ENCODE data around the gene SPAG17. TPM values are rescaled to one million over a fixed set of nuclear protein-coding genes. Genes with fewer than 3 reads are reported as not detected.

Gene SPAG17
- total RNA-seq, 4 donors from 2014 or later: not detected

DNA sequence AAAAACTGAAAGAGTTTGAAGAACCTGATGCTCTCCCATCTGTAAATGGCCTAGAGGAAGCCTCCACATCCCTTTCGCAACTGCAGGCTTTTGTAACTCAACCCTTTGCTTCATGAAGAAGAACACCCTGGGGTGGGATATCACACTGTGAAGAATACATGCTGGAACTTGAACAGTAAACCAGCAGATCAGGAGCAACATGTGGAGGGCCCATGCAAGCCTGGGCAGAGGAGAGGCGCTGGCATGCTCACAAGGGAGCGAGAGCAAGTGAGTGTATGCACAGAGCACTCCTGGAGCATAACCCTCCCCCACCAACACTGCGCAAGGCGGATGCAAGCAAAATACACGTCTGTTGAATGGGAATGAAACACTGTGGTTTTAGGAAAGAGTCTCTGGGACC, 24.6 kb upstream of the SPAG17 start:
- in situ Hi-C loops (cut with MboI; ENCODE audit: low sequenced_read_pairs in 4 of 4): no loop called here
- ATAC-seq: no peak
- Histone ChIP-seq H3K9me3 (no peaks in the 10 kb centered on the region), H3K36me3 (no peaks in the 10 kb centered on the region), H3K4me3 (no peak overlapping the region), H3K27ac (no peak overlapping the region), H3K4me1 (peaks cover 4 to 5% of the 10 kb centered on the region in 2 donors), H3K27me3 (no peaks in the 10 kb centered on the region)
- intact Hi-C loops (cut with DNase I; ENCODE audit: low total_unique reads): no loop called here
- no peak for DNase-seq
- TF ChIP-seq POLR2A (IDR thresholded peaks at IDR 0.05): no peak
- TF ChIP-seq, protein P1, sequence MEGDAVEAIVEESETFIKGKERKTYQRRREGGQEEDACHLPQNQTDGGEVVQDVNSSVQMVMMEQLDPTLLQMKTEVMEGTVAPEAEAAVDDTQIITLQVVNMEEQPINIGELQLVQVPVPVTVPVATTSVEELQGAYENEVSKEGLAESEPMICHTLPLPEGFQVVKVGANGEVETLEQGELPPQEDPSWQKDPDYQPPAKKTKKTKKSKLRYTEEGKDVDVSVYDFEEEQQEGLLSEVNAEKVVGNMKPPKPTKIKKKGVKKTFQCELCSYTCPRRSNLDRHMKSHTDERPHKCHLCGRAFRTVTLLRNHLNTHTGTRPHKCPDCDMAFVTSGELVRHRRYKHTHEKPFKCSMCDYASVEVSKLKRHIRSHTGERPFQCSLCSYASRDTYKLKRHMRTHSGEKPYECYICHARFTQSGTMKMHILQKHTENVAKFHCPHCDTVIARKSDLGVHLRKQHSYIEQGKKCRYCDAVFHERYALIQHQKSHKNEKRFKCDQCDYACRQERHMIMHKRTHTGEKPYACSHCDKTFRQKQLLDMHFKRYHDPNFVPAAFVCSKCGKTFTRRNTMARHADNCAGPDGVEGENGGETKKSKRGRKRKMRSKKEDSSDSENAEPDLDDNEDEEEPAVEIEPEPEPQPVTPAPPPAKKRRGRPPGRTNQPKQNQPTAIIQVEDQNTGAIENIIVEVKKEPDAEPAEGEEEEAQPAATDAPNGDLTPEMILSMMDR (IDR thresholded peaks at IDR 0.05 in 4 of 5, conservative IDR thresholded peaks at IDR 0.05 in 1 of 5): no peak

DNA sequence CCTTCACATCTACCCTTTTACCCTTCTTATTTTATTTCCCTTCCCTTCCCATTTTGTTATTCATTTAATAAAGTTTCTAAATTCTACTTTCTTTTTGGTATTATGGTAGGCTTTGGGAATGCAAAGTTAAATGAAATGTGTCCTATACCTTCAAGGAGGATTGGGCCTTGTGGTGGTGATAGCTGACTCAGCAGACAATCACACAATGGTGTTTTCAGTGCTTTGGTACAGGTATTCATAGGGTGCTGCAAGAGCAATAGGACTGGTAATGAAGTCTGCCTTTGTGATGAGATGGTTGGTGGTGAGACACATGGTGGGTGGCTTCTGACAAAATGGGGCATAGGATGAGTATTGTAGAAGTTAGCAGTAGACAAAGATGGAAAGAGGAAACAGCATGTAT, 21.9 kb upstream of the SPAG17 start:
- no peaks in the 10 kb centered on the region for H3K36me3 ChIP-seq
- peaks cover 5% of the 10 kb centered on the region in 2 donors for H3K4me1 ChIP-seq
- intact Hi-C loops (cut with DNase I; ENCODE audit: low total_unique reads) (no loop called here), in situ Hi-C loops (cut with MboI; ENCODE audit: low sequenced_read_pairs in 4 of 4) (no loop called here)
- ATAC-seq (no peak), DNase-seq (no peak)
- TF ChIP-seq, protein P1 (IDR thresholded peaks at IDR 0.05 in 4 of 5, conservative IDR thresholded peaks at IDR 0.05 in 1 of 5): no peak
- no peak for TF ChIP-seq POLR2A (IDR thresholded peaks at IDR 0.05)
- no peak overlapping the region for H3K4me3 ChIP-seq
- H3K27me3 ChIP-seq: no peaks in the 10 kb centered on the region
- no peak overlapping the region for H3K27ac ChIP-seq
- H3K9me3 ChIP-seq: no peaks in the 10 kb centered on the region

- in situ Hi-C loops (cut with MboI; ENCODE audit: low sequenced_read_pairs in 4 of 4): no loop called here
- Histone ChIP-seq H3K27me3 (no peaks in the 10 kb centered on the region), H3K9me3 (no peaks in the 10 kb centered on the region), H3K36me3 (no peaks in the 10 kb centered on the region), H3K4me1 (peaks cover 5% of the 10 kb centered on the region in 2 donors), H3K27ac (no peak overlapping the region), H3K4me3 (no peak overlapping the region)
- DNase-seq: peak in 1 of 2 donors; percentile 19
- TF ChIP-seq POLR2A (IDR thresholded peaks at IDR 0.05): no peak
- TF ChIP-seq, protein P1 (IDR thresholded peaks at IDR 0.05 in 4 of 5, conservative IDR thresholded peaks at IDR 0.05 in 1 of 5): no peak
- no peak for ATAC-seq
- intact Hi-C loops (cut with DNase I; ENCODE audit: low total_unique reads): no loop called here
Observed at GRCh38 chr1:118204648-118205047, 19.6 kb upstream of the SPAG17 start.

GRCh38 chr1:118204105-118204504, 19.1 kb upstream of the SPAG17 start:
- no peak overlapping the region for H3K27ac ChIP-seq
- peaks cover 5% of the 10 kb centered on the region in 2 donors for H3K4me1 ChIP-seq
- DNase-seq: no peak
- H3K27me3 ChIP-seq: no peaks in the 10 kb centered on the region
- in situ Hi-C loops (cut with MboI; ENCODE audit: low sequenced_read_pairs in 4 of 4): no loop called here
- TF ChIP-seq POLR2A (IDR thresholded peaks at IDR 0.05): no peak
- TF ChIP-seq, protein P1 (IDR thresholded peaks at IDR 0.05 in 4 of 5, conservative IDR thresholded peaks at IDR 0.05 in 1 of 5): no peak
- no peak for ATAC-seq
- no peak overlapping the region for H3K4me3 ChIP-seq
- intact Hi-C loops (cut with DNase I; ENCODE audit: low total_unique reads): no loop called here
- H3K36me3 ChIP-seq: no peaks in the 10 kb centered on the region
- no peaks in the 10 kb centered on the region for H3K9me3 ChIP-seq

- Histone ChIP-seq H3K36me3 (no peaks in the 10 kb centered on the region), H3K4me3 (no peak overlapping the region), H3K4me1 (peaks cover 5% of the 10 kb centered on the region in 2 donors), H3K27me3 (no peaks in the 10 kb centered on the region), H3K9me3 (no peaks in the 10 kb centered on the region), H3K27ac (no peak overlapping the region)
- in situ Hi-C loops (cut with MboI; ENCODE audit: low sequenced_read_pairs in 4 of 4) (no loop called here), intact Hi-C loops (cut with DNase I; ENCODE audit: low total_unique reads) (no loop called here)
- DNase-seq (no peak), ATAC-seq (no peak)
- no peak for TF ChIP-seq POLR2A (IDR thresholded peaks at IDR 0.05)
- TF ChIP-seq, protein P1 (IDR thresholded peaks at IDR 0.05 in 4 of 5, conservative IDR thresholded peaks at IDR 0.05 in 1 of 5): no peak
Observed at GRCh38 chr1:118202076-118202608, 17.1 kb upstream of the SPAG17 start.

Measured in gastrocnemius medialis (tissue), 4 donors.